AG04449 (cell line): ENCODE measurements around the gene PRR23E.

Experiments used
- CTCF ChIA-PET: fragments of 350-600 bp; formaldehyde crosslinking; extraction: SDS; loops from one replicate; lab custom pipeline; 2021; ENCODE audit warnings: antibody characterized with exemption; lab: Yijun Ruan, JAX
- POLR2A ChIA-PET: fragments of 400-600, 350-600 bp; formaldehyde crosslinking; extraction: SDS; loops from one replicate; lab custom pipeline; 2020; ENCODE audit warnings: antibody characterized with exemption, inconsistent platforms; lab: Yijun Ruan, JAX
- DNase-seq: peaks from one replicate; pipeline ENCODE4 v3.0.0-alpha.2; 2010; ENCODE audit warnings: low read depth, low spot score
- H3K4me3 ChIP-seq: 2 replicates; pipeline ENCODE4 v1.5.1; 2011; ENCODE audit warnings: low read depth, mild to moderate bottlenecking, control low read depth, low read length
- TF ChIP-seq, protein P1 (sequence below): IDR thresholded peaks from one replicate; pipeline ENCODE4 v1.5.1; 2011; ENCODE audit warnings: mild to moderate bottlenecking, moderate library complexity, low read length, control low read depth, inconsistent platforms; ENCODE audit not compliant: insufficient read depth; ENCODE audit errors: missing control alignments

PRR23E gene

DNA sequence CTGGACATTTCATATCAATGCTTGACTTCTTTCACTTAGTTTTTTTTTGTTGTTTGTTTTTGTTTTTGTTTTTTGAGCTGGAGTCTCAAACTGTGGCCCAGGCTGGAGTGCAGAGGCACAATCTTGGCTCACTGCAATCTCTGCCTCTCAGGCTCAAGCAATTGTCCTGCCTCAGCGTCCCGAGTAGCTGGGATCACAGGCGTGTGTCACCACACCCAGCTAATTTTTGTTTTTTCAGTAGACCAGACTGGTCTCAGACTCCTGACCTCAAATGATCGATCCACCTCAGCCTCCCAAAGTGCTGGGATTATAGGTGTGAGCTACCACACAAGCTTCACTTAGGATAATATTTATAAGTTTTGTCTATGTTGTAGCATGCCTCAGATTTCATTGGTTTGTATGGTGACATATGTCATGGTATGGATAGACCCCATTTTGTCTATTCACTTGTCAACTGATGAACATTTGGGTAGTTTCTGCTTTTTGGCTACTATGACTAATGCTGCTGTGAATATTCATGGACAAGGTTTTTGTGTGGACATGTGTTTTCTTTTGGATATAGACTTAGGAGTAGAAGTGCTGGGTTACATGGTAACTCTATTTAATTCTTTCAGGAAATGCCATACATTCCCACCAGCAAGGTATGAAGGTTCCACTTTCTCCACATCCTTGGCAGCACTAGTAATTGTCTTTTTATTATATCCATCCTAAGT lies 6.8 kb upstream of the PRR23E start:
- ChIA-PET CTCF (interaction anchor here (1.5 kb wide), 1 partner anchor 8 kb away, joined by 3 read pairs; no protein-coding TSS in a partner anchor), POLR2A (no interaction called here)
- TF ChIP-seq, protein P1, sequence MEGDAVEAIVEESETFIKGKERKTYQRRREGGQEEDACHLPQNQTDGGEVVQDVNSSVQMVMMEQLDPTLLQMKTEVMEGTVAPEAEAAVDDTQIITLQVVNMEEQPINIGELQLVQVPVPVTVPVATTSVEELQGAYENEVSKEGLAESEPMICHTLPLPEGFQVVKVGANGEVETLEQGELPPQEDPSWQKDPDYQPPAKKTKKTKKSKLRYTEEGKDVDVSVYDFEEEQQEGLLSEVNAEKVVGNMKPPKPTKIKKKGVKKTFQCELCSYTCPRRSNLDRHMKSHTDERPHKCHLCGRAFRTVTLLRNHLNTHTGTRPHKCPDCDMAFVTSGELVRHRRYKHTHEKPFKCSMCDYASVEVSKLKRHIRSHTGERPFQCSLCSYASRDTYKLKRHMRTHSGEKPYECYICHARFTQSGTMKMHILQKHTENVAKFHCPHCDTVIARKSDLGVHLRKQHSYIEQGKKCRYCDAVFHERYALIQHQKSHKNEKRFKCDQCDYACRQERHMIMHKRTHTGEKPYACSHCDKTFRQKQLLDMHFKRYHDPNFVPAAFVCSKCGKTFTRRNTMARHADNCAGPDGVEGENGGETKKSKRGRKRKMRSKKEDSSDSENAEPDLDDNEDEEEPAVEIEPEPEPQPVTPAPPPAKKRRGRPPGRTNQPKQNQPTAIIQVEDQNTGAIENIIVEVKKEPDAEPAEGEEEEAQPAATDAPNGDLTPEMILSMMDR = no peak
- H3K4me3 ChIP-seq = no peak overlapping the region
- DNase-seq = no peak

DNA sequence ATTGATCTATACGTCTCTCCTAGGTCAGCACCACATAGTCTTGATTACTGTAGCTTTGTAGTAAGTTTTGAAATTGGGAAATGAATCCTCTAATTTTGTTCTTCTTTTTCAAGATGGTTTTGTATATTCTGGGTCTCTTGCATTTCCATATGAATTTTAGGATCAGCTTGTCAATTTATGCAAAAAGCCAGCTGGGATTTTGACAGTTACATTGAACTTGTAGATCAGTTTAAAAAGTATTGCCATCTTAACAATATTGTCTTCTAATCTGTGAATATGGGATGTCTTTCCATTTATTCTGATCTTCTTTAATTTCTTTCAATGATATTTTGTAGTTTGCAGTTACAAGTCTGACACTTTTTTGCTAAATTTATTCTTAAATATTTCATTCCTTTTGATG lies 5.6 kb upstream of the PRR23E start:
- DNase-seq = no peak
- no peak overlapping the region for H3K4me3 ChIP-seq
- TF ChIP-seq, protein P1 = no peak
- ChIA-PET POLR2A (no interaction called here), CTCF (no interaction called here)

DNA sequence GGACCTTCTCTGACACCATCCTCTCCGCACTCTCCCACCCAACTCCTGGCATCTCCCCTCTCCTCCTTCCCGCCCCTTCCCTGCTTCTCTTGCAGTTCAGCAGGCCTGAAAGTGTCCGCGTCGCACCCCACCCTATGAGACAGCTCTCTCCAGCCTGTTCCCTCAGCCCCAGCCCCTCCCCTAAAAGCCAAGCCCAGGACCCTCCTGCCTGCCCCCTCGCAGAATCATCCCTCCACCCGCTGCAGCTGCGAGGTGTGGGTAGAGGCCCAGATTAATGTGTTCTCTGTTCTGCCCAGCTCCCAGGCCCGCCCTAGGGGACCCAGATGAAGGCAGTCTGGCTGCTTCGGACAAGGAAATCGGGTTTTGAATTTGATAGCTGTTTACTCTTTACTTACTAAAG lies 410 bp downstream of the PRR23E start:
- H3K4me3 ChIP-seq = no peak overlapping the region
- CTCF ChIA-PET = no interaction called here
- POLR2A ChIA-PET = no interaction called here
- DNase-seq = no peak
- TF ChIP-seq, protein P1 = no peak

DNA sequence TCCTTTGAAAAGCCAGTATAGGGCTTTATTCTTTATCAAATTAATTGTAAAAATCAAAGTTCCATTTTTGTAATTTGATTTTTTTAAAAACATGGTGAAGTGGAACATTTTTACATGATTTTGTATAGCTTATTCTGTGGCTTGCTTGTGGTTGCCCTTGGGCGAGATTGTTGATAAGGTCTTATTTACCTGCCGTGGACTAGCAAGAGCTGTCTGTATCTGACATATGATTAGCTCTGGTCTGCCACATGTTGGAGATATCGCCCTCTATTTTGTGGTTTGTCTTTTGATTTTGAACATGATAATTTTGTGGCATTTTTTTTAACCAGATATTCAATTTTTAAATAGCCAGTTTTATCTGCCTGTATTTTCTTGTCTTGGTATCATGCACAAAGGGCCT lies 844 bp downstream of the PRR23E start:
- CTCF ChIA-PET = no interaction called here

DNA sequence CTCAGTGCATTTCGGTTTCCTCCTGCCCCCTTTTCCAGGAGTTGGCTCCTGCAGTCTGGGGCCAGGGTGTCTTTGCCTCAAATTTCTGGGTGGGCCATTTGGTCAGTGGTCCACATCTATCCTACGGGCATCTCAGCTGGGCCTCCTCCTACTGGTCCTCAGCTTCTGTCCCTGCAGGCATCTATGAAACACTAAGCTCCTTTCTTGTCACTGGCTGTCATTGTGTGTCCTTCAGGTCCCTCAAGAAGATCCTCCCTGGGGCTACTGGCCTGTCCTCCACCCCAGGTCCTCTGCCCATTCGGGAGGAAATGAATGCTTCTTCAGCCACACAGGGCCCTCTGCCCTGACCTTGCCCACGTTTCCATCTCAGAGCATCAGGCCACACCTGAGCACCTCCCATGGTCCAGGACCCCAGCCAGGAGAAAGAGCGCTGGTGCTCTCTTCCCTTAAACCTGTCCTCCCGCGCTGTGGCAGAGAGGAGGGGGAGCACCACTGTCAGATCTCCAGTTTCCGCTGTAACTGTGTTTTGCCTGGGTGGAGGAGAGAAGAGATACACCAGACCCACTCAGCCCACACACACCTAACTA lies 1.8 kb downstream of the PRR23E start:
- no peak for DNase-seq
- no peak overlapping the region for H3K4me3 ChIP-seq
- ChIA-PET POLR2A (no interaction called here), CTCF (interaction anchor here (1.0 kb wide), 1 partner anchor 9 kb away, joined by 3 read pairs; no protein-coding TSS in a partner anchor)
- TF ChIP-seq, protein P1 = no peak

More for the DNA sequence above, 844 bp downstream of the PRR23E start:
- no peak overlapping the region for H3K4me3 ChIP-seq
- POLR2A ChIA-PET = no interaction called here
- TF ChIP-seq, protein P1 = no peak
- no peak for DNase-seq

DNA sequence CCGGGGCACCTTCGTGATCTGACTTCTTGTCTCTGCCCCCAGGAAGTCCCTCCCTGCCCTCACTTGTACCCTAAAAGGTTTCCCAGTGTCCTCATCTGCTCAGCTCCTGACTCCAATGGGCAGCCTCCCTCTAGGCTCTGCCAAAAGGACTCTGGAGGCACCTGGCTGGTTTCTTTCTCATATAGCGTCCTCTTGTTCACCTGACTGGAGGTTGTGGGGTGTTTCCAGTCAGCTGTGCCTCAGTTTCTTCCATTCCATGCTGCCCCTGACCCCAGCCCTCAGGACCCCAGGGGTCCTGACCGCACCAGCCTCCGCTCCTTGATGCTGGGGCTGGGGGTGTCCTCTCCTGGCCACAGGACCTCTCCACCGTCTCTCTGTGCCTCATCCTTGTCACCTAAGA lies 2.5 kb downstream of the PRR23E start:
- CTCF ChIA-PET = no interaction called here
- POLR2A ChIA-PET = no interaction called here
- TF ChIP-seq, protein P1 = no peak
- no peak for DNase-seq
- no peak overlapping the region for H3K4me3 ChIP-seq
